Neutrophil (primary cell): Measurements from ENCODE around the gene ELMO1.

ENCODE experiments used
- H3K27ac ChIP-seq: fragments of 200-600 bp; sonication (generic); 2 replicates; pipeline ENCODE4 v1.5.1; 2016; ENCODE audit warnings: mild to moderate bottlenecking, moderate library complexity
- H3K27me3 ChIP-seq: fragments of 200-600 bp; sonication (generic); 2 replicates; pipeline ENCODE4 v1.6.0; 2016; ENCODE audit warnings: mild to moderate bottlenecking
- H3K36me3 ChIP-seq: fragments of 200-600 bp; sonication (generic); 2 replicates; pipeline ENCODE4 v1.5.1; 2017
- H3K4me1 ChIP-seq, 2 experiments: fragments of 200-600 bp in 1 of 2; sonication (generic) in 1 of 2; 1 replicate in 1 of 2; 2 replicates in 1 of 2; pipeline versions ENCODE4 v1.5.1 to v1.6.1; 2013 to 2016; ENCODE audit warnings: low read depth in 1 of 2, low read length in 1 of 2, mild to moderate bottlenecking in 1 of 2, moderate library complexity in 1 of 2; ENCODE audit not compliant: control insufficient read depth in 1 of 2, insufficient read depth in 1 of 2
- H3K4me3 ChIP-seq, 2 experiments: fragments of 200-600 bp in 1 of 2; sonication (generic) in 1 of 2; 1 replicate in 1 of 2; 2 replicates in 1 of 2; pipeline ENCODE4 v1.5.1; 2013 to 2016; ENCODE audit warnings: low read depth in 1 of 2, low read length in 1 of 2, mild to moderate bottlenecking in 1 of 2, moderate library complexity in 1 of 2
- H3K9me3 ChIP-seq: fragments of 200-600 bp; sonication (generic); 2 replicates; pipeline ENCODE4 v1.5.1; 2016
- TF ChIP-seq, protein P1 (sequence below): fragments of 200-600 bp; sonication (generic); IDR thresholded peaks from 2 replicates; pipeline ENCODE4 v1.5.1; 2016; ENCODE audit warnings: antibody characterized with exemption

The ELMO1 gene

DNA sequence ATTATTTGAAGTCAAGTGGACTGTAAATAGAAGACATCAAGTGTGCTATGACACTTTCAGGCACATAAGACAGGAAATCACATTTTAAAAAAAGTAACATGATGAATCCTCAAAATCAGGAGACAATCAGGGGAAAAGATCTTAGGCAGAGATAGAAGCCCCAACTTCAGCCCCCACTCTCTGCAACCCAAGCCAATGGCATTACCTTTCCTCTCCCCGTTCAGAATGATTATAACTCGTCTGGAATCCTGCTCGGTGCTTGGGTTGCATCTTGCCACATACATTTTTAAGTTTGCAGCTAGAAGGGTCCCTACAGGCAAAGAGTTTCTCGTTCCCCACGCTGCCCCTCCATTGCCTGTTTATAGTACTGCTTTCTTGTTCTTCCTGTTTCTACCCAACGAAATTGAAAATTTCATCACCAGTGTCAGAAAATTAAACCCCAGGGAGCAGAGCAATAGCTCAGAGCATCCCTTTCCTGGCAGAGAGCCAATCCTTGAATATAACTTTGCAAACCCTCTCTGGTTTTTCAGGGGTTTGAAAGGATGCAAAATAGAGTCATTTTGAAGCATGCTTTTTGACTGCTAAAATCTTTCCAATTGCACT, 463.9 kb downstream of the ELMO1 start:
- Histone ChIP-seq H3K4me1 (peaks cover 79 to 86% of the 10 kb centered on the region in 2 experiments), H3K36me3 (no peaks in the 10 kb centered on the region), H3K27me3 (no peaks in the 10 kb centered on the region), H3K4me3 (peak overlapping the region; percentile 60 to 62), H3K9me3 (no peaks in the 10 kb centered on the region), H3K27ac (peak overlapping the region; percentile 88)
- TF ChIP-seq, protein P1, sequence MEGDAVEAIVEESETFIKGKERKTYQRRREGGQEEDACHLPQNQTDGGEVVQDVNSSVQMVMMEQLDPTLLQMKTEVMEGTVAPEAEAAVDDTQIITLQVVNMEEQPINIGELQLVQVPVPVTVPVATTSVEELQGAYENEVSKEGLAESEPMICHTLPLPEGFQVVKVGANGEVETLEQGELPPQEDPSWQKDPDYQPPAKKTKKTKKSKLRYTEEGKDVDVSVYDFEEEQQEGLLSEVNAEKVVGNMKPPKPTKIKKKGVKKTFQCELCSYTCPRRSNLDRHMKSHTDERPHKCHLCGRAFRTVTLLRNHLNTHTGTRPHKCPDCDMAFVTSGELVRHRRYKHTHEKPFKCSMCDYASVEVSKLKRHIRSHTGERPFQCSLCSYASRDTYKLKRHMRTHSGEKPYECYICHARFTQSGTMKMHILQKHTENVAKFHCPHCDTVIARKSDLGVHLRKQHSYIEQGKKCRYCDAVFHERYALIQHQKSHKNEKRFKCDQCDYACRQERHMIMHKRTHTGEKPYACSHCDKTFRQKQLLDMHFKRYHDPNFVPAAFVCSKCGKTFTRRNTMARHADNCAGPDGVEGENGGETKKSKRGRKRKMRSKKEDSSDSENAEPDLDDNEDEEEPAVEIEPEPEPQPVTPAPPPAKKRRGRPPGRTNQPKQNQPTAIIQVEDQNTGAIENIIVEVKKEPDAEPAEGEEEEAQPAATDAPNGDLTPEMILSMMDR: no peak

DNA sequence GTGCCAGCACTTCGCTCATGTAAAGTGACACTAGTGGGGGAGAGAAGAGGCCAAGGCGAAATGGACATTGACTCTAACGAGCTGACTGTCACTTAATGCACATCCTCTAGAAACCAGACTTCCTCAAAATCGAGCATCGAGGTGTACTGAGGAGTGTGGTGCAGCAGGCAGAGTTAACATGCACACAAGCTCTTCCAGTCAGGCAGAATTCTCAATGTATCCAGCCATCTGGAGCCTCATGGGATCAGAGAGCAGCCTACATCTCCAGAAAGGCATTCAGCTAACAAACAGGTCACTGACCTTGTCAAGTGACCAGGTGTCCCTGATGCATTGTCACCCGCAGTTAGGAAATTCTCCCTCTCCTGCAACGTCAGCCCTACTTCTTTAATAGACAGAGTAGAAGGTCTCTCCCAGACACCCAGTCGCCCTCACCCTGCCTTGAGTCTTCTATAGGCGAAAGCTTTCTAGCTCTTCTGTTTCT, 464.6 kb downstream of the ELMO1 start:
- Histone ChIP-seq H3K27me3 (no peaks in the 10 kb centered on the region), H3K4me1 (peaks cover 80 to 88% of the 10 kb centered on the region in 2 experiments), H3K9me3 (no peaks in the 10 kb centered on the region), H3K27ac (peak overlapping the region; percentile 88), H3K36me3 (no peaks in the 10 kb centered on the region), H3K4me3 (peak overlapping the region; percentile 60 to 62)
- TF ChIP-seq, protein P1: no peak

DNA sequence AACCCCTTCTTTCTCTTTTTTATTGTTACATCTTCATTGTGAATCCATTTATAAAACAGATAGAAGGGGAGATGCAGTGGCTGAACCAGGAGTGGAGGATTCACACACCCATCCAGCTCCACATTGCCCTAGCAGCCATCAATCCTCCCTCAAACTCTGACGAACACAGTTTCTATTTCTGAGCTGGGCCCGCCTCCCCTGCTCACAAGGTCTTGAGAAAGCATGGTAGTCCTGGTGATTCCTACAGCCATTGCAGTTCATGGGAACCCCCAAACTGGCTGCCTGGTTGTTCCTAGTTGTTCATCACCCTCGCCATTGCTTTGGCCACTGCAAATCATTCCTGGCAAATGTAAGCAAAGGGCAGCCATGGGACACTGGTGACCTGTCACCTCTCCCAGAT, 465.9 kb downstream of the ELMO1 start:
- Histone ChIP-seq H3K4me1 (peaks cover 68 to 80% of the 10 kb centered on the region in 2 experiments), H3K4me3 (no peak overlapping the region), H3K27me3 (no peaks in the 10 kb centered on the region), H3K9me3 (no peaks in the 10 kb centered on the region), H3K36me3 (no peaks in the 10 kb centered on the region), H3K27ac (peak overlapping the region; percentile 88)
- TF ChIP-seq, protein P1: no peak

DNA sequence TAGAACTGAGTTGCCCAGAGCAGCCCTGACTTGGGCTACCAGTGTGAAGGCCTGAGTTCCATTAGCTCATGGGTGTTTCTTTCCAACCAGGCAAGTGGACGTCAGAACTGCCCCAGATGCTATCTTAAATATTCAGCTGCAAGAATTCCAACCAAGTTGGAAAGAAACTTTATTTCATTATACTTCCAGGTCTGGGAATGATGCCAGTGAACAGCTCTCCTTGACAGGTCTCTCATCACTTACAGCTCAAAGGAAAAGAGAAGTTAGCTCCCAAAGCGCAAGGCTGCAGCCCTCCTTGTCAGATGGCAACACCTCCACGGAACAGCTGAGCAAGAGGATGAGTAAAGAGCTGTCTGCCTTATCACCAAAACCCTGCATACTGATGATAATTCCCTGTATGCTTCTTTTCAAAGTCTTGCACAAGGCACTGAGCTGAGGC, 468.8 kb downstream of the ELMO1 start:
- Histone ChIP-seq H3K9me3 (no peaks in the 10 kb centered on the region), H3K27ac (peak overlapping the region; percentile 29), H3K36me3 (peaks cover 3% of the 10 kb centered on the region), H3K4me1 (peaks cover 40 to 58% of the 10 kb centered on the region in 2 experiments), H3K27me3 (no peaks in the 10 kb centered on the region), H3K4me3 (no peak overlapping the region)
- TF ChIP-seq, protein P1: no peak

DNA sequence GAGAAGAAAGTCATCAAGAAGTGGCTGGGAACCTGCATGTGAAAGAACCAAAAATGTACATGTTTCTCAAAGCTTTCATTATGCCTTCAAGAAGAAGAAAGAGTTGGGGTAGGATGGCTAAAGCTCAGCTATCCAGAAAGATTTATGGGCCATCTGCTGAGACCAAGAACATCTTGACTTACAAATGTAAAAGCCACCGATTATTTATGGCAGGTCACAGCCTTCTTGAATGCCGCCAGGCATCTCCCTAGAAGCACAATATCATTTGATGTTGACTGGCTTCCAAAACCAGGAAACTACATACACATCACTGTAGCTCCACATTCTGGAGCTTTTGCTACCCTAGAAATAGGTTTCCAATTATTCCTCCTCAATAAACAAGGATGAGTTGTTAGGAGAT, 470.2 kb downstream of the ELMO1 start:
- H3K4me1 ChIP-seq: peaks cover 27 to 44% of the 10 kb centered on the region in 2 experiments
- peaks cover 7% of the 10 kb centered on the region for H3K36me3 ChIP-seq
- TF ChIP-seq, protein P1: no peak
- no peaks in the 10 kb centered on the region for H3K27me3 ChIP-seq
- no peak overlapping the region for H3K4me3 ChIP-seq
- no peaks in the 10 kb centered on the region for H3K9me3 ChIP-seq
- H3K27ac ChIP-seq: peak overlapping the region; percentile 29
